Osteocyte (in vitro differentiated cells): ENCODE data around the gene ALG11. TPM values are rescaled to one million over a fixed set of nuclear protein-coding genes. Genes with fewer than 3 reads are reported as not detected.
A peak's percentile ranks its signal among the peaks of the same experiment; 100 is the strongest.

ENCODE experiments used
- DNase-seq: peaks from one replicate; pipeline ENCODE4 v3.0.0; 2021; ENCODE audit warnings: mixed read lengths; ENCODE audit not compliant: unreplicated experiment; ENCODE audit errors: extremely low spot score
- H3K27ac Mint-ChIP-seq: one replicate; pipeline ENCODE4 v1.8.0; 2021; ENCODE audit warnings: mild to moderate bottlenecking, mixed read lengths; ENCODE audit not compliant: unreplicated experiment
- H3K27me3 Mint-ChIP-seq: one replicate; pipeline ENCODE4 v1.8.0; 2021; ENCODE audit warnings: mixed read lengths; ENCODE audit not compliant: unreplicated experiment
- H3K36me3 Mint-ChIP-seq: one replicate; pipeline ENCODE4 v1.8.0; 2021; ENCODE audit warnings: mixed read lengths; ENCODE audit not compliant: unreplicated experiment
- H3K4me1 Mint-ChIP-seq: one replicate; pipeline ENCODE4 v1.8.0; 2021; ENCODE audit warnings: mixed read lengths; ENCODE audit not compliant: unreplicated experiment
- H3K4me3 Mint-ChIP-seq: one replicate; pipeline ENCODE4 v1.8.0; 2021; ENCODE audit warnings: mild to moderate bottlenecking, moderate library complexity, mixed read lengths; ENCODE audit not compliant: unreplicated experiment
- H3K9me3 Mint-ChIP-seq: one replicate; pipeline ENCODE4 v1.8.0; 2021; ENCODE audit warnings: mixed read lengths; ENCODE audit not compliant: unreplicated experiment
- total RNA-seq: library from RNA; stranded (reverse); gene quantifications from 2 replicates; pipeline ENCODE4 v1.2.1, GENCODE V29; 2021
- TF ChIP-seq, protein P1 (sequence below): fragments of 200-600 bp; sonication (generic); IDR thresholded peaks from 2 replicates; pipeline ENCODE4 v1.5.0; 2021; ENCODE audit warnings: antibody characterized with exemption, mild to moderate bottlenecking, moderate library complexity

Gene ALG11
- total RNA-seq, 1 donor from 2014 or later = 41.9 TPM

DNA sequence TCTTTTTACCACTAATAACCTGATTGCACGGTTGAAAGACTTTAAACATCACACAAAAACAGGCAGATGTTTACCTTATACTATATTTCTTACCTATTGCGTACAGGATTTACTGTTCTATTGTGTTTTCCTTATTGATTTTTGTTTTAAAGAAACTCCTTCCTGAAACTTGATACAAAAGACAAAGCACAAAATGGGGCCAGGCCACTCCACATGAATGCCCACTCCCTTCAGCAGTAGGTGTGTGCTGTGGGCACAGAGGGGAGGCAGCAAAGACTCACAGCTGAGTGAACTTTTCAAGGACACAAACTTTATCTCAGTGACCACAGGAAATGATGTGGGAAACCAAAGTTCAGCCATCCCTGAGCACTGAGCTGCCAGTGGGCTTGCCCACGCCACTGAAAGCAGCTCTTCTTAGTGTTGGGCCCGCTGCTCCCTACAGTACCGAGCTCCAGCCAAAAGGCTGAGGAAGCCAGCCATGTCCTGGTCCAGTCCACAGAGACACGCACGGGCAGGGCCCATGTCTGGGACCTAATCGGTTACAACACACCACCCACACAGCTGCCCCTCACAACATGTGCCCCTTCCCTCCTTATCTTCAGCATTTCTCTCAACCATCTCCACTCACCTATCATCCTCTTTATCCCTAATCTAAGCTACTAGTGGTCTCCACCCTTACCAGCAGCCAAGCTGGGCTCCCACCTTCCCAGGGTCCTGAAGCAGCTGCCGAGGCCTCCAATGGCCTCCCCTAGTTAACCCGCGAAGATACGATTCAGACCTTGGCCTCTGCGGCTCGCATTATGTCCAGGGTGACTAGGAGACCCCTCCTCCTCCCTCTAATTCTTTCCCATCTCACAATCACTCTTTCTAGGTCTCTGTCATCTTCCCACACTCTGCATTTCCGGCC, 40.4 kb upstream of the ALG11 start:
- TF ChIP-seq, protein P1, sequence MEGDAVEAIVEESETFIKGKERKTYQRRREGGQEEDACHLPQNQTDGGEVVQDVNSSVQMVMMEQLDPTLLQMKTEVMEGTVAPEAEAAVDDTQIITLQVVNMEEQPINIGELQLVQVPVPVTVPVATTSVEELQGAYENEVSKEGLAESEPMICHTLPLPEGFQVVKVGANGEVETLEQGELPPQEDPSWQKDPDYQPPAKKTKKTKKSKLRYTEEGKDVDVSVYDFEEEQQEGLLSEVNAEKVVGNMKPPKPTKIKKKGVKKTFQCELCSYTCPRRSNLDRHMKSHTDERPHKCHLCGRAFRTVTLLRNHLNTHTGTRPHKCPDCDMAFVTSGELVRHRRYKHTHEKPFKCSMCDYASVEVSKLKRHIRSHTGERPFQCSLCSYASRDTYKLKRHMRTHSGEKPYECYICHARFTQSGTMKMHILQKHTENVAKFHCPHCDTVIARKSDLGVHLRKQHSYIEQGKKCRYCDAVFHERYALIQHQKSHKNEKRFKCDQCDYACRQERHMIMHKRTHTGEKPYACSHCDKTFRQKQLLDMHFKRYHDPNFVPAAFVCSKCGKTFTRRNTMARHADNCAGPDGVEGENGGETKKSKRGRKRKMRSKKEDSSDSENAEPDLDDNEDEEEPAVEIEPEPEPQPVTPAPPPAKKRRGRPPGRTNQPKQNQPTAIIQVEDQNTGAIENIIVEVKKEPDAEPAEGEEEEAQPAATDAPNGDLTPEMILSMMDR = no peak
- no peak overlapping the region for H3K27ac Mint-ChIP-seq
- H3K4me1 Mint-ChIP-seq = no peaks in the 10 kb centered on the region

DNA sequence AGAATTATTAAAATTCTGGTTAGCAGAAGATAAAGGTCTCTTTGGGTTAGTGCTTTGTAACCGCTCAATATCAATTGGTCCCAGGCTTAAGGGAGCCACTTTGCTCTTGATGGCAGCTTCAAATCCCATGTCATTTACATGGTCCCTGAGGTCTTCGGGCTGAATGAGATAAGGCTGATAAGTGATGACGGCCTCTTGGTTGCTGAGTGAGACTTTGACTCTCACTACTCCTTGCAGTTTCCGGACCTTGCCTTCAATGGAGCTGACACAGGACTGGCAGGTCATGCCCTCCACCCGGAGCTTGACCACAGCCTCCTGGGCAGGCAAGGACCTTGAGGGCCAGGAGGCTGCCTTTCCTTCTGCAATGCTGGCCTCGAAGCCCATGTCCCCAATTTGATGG, 37.7 kb upstream of the ALG11 start:
- no peaks in the 10 kb centered on the region for H3K9me3 Mint-ChIP-seq
- no peak overlapping the region for H3K27ac Mint-ChIP-seq
- no peaks in the 10 kb centered on the region for H3K4me1 Mint-ChIP-seq
- H3K27me3 Mint-ChIP-seq = no peaks in the 10 kb centered on the region
- no peaks in the 10 kb centered on the region for H3K36me3 Mint-ChIP-seq
- no peak for DNase-seq
- TF ChIP-seq, protein P1 = no peak
- H3K4me3 Mint-ChIP-seq = no peak overlapping the region

More for the DNA sequence above, 40.4 kb upstream of the ALG11 start:
- peak; percentile 62 for DNase-seq
- Mint-ChIP-seq H3K9me3 (no peaks in the 10 kb centered on the region), H3K27me3 (no peaks in the 10 kb centered on the region), H3K4me3 (no peak overlapping the region), H3K36me3 (no peaks in the 10 kb centered on the region)

DNA sequence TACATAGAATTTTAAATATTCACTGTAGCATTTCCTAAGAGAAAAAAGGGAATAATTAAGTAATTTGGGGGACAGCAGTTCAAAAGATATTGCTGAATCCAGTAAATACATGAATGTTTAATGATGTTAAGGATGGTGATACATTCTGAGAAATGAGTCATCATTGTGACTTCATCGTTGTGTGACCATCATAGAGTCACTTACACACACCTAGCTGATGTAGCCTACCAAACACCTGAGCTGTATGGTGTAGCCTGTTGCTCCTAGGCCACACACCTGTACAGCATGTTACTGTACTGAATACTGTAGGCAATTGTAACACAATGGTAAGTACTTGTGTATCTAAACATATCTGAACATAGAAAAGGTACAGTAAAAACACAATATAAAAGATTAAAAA, 35.8 kb upstream of the ALG11 start:
- TF ChIP-seq, protein P1 = no peak
- Mint-ChIP-seq H3K9me3 (no peaks in the 10 kb centered on the region), H3K4me1 (peaks cover 9% of the 10 kb centered on the region), H3K27me3 (no peaks in the 10 kb centered on the region), H3K27ac (no peak overlapping the region), H3K4me3 (no peak overlapping the region), H3K36me3 (no peaks in the 10 kb centered on the region)
- no peak for DNase-seq

DNA sequence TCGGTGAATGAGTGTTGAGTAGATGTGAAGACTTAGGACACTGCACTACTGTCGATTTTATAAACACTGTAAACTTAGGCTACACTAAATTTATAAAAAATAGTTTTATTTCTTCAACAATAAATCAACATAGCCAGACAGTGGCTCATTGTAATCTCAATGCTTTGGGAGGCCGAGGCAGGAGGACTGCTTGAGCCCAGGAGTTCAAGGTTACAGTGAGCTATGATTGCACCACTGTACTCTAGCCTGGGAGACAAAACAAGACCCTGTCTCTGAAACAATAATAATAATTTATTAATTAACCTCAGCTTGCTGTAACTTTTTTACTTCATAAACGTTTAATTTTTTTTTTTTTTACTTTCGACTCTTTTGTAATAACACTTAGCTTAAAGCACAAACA, 35.3 kb upstream of the ALG11 start:
- DNase-seq = no peak
- TF ChIP-seq, protein P1 = no peak

DNA sequence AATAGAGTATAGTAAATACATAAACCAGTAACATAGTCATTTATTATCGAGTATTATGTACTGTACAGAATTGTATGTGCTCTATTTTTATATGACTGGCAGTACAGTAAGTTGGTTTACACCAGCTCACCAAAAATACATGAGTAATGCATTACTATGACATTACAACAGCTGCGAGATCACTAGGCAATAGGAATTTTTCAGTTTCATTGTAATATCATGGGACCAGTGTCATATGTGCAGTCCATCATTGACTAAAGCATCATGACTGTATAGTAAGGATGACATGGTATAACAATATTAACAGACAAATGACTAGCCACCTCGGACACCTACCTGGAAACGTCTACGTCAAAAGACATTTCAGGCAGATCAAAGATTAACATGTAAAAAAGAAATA, 34.6 kb upstream of the ALG11 start:
- Mint-ChIP-seq H3K9me3 (no peaks in the 10 kb centered on the region), H3K36me3 (no peaks in the 10 kb centered on the region), H3K4me3 (no peak overlapping the region), H3K4me1 (peaks cover 10% of the 10 kb centered on the region), H3K27ac (no peak overlapping the region), H3K27me3 (no peaks in the 10 kb centered on the region)
- TF ChIP-seq, protein P1 = no peak
- DNase-seq = no peak

More for the DNA sequence above, 35.3 kb upstream of the ALG11 start:
- H3K27me3 Mint-ChIP-seq = no peaks in the 10 kb centered on the region
- no peaks in the 10 kb centered on the region for H3K36me3 Mint-ChIP-seq
- H3K27ac Mint-ChIP-seq = no peak overlapping the region
- no peak overlapping the region for H3K4me3 Mint-ChIP-seq
- H3K4me1 Mint-ChIP-seq = peaks cover 10% of the 10 kb centered on the region
- H3K9me3 Mint-ChIP-seq = no peaks in the 10 kb centered on the region
